IPS DF 4.7 (cell line): Measurements from ENCODE around the gene BLOC1S1.

ENCODE experiments used
- DNase-seq: peaks from one replicate; pipeline ENCODE4 v3.0.0-alpha.2; 2013; ENCODE audit warnings: low spot score; ENCODE audit errors: extremely low read depth

The BLOC1S1 gene

GRCh38 chr12:55726971-55727370, 11.1 kb downstream of the BLOC1S1 start:
- DNase-seq = no peak

DNA sequence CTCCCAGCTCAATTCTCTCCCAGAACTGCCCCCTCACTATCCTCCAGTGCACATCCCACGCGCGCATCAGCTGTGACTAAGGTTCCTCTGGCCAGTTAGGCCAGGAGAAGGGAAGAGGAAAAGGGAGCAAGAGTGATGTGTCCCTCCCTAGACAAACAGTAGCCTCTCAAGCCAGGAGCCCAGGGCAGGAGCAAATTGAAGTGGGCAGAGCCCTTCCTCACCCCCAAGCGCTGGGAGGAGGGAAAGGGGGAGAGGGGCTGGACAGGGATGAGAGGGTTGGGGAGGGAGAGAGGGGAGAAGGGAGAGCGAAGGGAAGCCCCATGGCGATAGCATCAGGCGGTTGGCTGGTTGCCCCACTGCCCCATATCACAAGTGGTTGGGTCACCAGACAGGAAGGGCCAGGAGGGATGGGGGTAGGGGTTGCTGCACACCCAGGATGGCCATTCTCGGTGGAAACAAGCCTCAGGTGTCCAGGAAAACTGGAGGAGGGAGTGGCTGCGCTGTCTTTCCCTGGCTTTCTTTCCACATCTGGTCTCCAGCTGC, 11.9 kb downstream of the BLOC1S1 start:
- DNase-seq = no peak

- no peak for DNase-seq
Measured at GRCh38 chr12:55728186-55728938, 12.5 kb downstream of the BLOC1S1 start.

DNA sequence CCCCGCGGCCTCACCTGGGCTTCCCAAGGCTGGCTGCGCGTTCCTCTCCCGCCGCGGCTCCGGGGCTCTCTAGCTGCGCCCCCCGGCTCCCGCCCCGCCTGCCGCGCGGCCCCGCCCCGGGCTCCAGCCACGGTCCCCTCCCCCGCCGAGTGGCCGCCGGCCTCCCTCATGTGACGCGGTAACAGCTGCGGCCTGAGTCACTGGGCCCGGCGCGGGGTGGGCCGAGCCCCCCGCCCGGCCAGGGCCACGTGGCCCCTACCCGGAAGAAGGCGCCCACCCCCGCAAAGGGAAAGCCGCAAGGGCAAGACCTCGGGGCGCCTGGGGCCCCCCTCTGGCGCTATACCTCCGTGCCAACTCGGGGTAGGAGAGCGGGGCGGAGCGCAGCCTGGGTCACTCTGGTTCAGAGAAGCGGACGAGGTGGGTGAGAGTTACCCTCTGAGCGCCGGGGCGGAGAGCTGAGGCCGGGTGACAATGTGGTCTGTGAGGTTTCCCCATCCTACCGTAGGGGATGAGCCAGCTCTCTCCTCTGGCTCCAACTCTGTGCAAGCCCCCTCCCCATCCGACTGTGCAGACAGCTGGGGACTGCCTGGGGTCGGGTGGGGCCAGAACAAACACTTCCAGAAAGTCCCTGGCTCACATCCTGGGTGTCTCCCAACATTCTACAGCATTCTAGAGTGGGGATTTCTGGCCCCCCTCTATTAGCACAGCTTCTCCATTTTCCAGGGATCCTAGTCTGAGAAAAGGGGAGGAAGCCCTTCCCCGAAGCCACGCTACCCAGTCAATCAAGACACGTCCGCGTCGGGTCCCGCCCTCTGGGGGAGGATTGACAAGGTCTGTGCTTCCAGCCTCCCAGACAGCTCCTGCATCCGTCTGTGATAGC, 13.3 kb downstream of the BLOC1S1 start, which contains the start of gene CD63:
Gene CD63, minus strand, starts transcription at position 71 of the 880 bp plus-strand sequence. CDS start 668 bp downstream, outside the sequence.
- no peak for DNase-seq

- no peak for DNase-seq
Measured at GRCh38 chr12:55729819-55730818, 14.3 kb downstream of the BLOC1S1 start.

DNA sequence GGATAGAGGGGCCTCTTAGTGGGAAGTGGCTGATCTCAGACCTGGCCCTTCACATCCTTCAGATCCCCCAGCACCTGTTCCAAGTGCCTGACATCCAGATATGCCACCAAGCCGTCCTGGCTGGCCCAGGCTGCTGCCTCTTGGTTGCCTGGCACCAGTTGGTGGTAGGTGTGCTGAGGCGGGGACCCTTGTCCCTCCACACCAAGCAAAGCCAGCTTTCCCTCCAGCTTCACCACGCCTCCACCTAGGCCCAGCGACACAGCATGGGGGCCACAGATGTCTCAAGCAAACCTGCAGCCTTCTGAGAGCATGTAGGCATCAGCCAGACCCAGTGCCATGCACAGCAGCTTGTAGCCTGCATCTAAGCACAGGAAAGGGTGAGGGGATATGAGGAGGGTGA, 16.4 kb downstream of the BLOC1S1 start:
- no peak for DNase-seq

DNA sequence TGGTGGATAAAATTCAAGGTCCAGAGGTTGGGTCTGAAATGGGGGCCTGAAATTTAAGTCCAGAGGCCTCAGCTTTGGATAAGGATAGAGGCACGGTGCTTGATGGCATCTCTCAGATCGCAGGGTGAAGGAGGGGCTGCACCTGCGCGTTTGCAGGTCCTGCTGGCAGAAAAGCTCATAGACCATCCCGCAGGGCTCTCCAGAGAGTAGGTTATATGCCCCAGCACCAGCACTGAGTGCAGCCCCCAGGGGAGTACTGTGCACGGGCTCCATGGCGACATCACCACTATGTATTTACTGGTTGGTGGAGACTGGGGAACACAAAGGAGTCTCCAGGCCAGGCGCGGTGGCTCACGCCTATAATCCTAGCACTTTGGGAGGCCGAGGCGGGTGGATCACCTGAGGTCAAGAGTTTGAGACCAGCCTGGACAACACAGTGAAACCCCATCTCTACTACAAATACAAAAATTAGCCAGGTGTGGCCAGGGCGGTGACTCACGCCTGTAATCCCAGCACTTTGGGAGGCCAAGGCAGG, 17.2 kb downstream of the BLOC1S1 start:
- DNase-seq = no peak

DNA sequence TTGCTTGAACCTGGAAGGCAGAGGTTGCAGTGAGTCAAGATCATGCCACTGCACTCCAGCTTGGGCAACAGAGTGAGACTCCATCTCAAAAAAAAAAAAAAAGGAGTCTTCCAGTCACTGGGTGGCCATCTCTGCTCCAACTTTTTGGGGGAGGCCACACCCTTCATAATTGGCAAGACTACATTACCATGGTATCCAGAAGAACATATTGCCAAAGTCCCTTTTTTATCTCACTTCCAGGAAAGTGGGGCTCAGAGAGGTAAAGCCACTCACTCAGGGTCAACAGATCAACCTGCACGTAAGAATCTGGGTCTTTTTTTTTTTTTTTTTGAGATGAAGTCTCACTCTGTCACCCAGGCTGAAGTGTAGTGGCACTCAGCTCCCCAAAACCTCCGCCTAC, 18.0 kb downstream of the BLOC1S1 start:
- DNase-seq = no peak

DNA sequence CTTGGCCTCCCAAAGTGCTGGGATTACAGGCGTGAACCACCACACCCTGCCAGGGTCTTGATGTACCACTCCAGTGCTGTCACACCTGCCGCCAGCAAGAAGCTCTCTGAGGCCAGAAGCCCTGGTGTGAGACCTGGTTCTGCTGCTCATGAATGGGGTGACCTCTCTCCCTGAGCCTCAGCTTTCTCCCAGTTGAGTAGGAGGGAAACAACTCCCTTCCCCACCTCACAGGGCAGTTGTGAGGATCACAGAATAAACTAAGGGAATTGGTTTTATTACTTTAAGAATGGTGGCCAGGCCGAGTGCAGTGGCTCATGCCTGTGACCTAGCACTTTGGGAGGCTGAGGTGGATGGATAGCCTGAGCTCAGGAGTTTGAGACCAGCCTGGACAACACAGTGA, 18.7 kb downstream of the BLOC1S1 start:
- DNase-seq = no peak

GRCh38 chr12:55736076-55736475, 20.2 kb downstream of the BLOC1S1 start:
- DNase-seq = no peak

DNA sequence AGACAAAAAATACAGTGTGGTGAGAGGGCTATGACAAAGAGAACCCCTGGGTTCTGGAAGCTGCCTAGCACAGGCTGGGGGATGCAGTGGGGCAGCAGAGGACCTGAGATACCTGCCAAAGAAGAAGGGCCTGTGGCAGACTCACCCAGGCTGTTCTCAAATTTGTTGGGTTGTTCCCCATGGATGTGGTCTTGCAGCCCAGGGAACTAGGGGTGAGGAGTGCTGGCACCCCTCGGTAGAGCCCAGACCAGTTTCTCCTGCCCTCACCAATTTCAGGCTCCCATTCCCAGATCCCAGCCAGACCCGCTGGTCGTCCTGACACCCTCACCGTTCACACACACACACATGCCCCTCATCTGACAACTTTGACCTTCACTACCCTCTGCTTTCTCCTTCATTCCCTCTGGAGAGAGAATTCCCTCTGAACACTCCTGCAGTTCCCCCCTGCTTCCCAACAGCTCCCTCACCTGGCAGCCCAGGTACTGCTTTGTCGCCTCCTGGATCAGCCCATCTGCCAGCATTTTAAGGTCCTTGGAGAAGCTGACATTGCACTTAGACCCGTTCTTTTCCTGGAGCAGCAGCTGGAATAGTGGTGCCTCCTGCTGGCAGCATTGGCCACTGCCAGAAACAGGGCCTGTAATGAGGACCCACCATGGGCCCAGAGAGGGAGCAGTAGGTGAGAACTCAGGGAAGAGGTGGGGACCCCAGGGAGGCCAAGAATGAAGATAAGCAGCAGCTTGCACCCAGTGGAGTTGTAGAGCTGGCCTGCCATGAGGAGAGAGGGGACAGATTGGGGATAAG, 21.1 kb downstream of the BLOC1S1 start:
- peak; percentile 95 for DNase-seq

- DNase-seq = no peak
Measured at GRCh38 chr12:55737581-55738122, 21.8 kb downstream of the BLOC1S1 start.

GRCh38 chr12:55738123-55739024, 22.5 kb downstream of the BLOC1S1 start:
- no peak for DNase-seq

DNA sequence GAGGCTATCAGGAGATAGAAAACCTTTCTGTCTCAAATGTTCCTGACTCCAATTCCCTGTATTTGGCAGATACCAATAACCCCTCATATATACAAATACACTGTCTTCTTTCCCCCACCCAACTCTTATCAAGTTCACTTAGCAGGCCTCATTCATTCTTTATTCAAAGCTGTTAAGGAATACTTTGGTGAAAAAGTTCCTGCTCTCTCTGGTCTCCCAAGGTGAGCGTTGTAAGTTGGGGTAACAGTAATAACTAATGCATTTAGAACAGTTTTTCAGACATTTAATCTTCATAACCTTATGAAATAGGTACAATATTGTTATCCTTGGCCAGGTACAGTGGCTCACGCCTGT, 23.2 kb downstream of the BLOC1S1 start:
- DNase-seq = no peak

DNA sequence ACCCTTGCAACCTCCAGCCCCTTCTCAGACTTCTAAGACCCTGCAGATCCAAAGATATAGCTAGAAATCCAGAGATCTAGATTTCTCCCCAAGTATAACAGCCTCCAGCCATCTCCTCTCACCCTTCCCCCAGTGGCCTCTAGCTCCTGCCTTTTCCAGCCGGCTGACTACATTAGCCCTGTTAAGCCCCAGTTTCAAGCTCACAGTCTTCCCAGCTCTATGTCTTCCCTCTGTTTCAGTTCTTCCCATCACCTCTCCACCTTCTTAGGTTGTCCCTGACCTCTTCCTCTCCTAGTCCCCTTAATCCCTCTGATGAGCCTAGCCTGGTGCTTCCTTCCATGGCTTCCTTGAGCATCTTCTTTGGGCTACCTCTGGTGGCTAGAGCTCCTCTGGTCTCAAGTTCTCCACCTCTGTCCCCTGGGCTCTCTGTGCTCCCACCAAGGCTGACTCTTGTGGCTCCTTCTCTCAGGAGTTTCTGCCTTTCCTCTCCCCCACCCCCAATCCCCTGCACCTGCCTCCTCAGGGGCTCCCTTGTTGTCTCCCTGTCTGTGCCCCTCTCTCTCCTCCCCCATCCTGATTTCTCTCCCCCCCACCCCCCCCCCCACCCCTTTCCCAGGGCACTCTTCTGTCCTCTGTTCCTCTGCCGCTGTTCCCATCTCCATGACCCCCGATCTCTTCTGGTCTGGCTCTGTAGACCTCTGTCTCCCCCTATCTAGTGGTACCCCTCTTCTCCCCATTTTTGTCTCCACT, 26.3 kb downstream of the BLOC1S1 start:
- no peak for DNase-seq

DNA sequence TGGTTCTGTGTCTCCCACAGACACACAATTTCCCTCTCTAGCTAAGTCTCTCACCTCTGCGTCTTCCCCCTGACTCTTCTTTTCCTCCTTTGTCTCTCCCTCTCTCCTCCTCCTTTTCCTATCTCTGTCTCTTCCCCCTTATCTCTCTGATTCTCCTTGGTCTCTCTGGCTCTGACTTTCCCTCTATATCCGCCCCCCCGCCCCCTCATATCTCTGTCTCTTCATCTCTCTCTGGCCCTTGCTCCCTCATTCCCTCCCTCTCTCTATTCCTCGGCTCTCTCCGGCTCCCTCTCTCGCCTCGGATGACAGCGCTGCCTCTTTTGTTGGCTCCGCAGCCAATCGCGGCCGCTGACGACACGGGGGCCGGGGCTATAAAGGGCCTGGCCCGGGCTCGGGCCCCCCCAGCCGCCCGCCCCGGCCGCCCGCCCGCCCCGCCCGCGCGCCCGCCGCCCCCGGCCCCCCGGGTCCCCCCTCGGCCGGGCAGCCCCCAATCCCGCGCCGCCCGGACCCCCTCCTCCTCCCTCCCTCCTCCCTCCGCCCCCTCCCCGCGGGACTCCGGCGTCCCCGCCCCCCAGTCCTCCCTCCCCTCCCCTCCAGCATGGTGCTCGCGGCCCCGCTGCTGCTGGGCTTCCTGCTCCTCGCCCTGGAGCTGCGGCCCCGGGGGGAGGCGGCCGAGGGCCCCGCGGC, 27.0 kb downstream of the BLOC1S1 start, which contains the start of gene GDF11:
Gene GDF11, plus strand, starts transcription at position 404 of the 687 bp plus-strand sequence. Its CDS starts 195 bp downstream, at position 599.
- DNase-seq = no peak
